A673 (cell line): ENCODE data around the gene TAGAP. TPM values are rescaled to one million over a fixed set of nuclear protein-coding genes. Genes with fewer than 3 reads are reported as not detected.

Experiments used
- BruUV-seq: library from RNA; stranded (reverse); fragments of 400-500 nt; replicated peaks from 2 replicates; lab custom pipeline; 2021; lab: Mats Ljungman, UMichigan
- CTCF ChIA-PET: fragments of 300-600 bp; sonication (Branson Sonifier 250); formaldehyde crosslinking; loops from one replicate; lab custom pipeline; 2022; ENCODE audit warnings: antibody characterized with exemption; lab: Charles Lee
- POLR2A ChIA-PET: fragments of 300-600 bp; sonication (Branson Sonifier 250); formaldehyde crosslinking; loops from one replicate; lab custom pipeline; 2022; ENCODE audit warnings: antibody characterized with exemption; ENCODE audit not compliant: low non-redundant PET; lab: Charles Lee
- DNase-seq: peaks from one replicate; pipeline ENCODE4 v3.0.0-alpha.2; 2015; ENCODE audit warnings: low spot score
- H3K27ac ChIP-seq: fragments of 200-600 bp; sonication (generic); 2 replicates; pipeline ENCODE4 v1.5.1; 2016; ENCODE audit warnings: mixed run types, low read depth, mild to moderate bottlenecking, mixed read lengths, antibody characterized with exemption, low read length; ENCODE audit not compliant: poor library complexity, severe bottlenecking
- H3K27me3 ChIP-seq: fragments of 200-600 bp; sonication (generic); replicated peaks from 2 replicates; pipeline ENCODE4 v1.6.1; 2017; ENCODE audit warnings: mixed run types, low read depth, mild to moderate bottlenecking, mixed read lengths, antibody characterized with exemption, low read length; ENCODE audit not compliant: insufficient read depth, poor library complexity
- H3K36me3 ChIP-seq: fragments of 200-600 bp; sonication (generic); 2 replicates; pipeline ENCODE4 v1.6.1; 2016; ENCODE audit warnings: mixed run types, mild to moderate bottlenecking, mixed read lengths, antibody characterized with exemption, low read length; ENCODE audit not compliant: insufficient read depth, poor library complexity, severe bottlenecking
- H3K4me1 ChIP-seq: fragments of 200-600 bp; sonication (generic); 2 replicates; pipeline ENCODE4 v1.6.1; 2017; ENCODE audit warnings: mixed run types, mild to moderate bottlenecking, mixed read lengths, antibody characterized with exemption, low read length; ENCODE audit not compliant: insufficient read depth, poor library complexity, severe bottlenecking
- H3K4me3 ChIP-seq: fragments of 200-600 bp; sonication (generic); 2 replicates; pipeline ENCODE4 v1.5.1; 2016; ENCODE audit warnings: low read depth, mixed run types, mild to moderate bottlenecking, mixed read lengths, low read length; ENCODE audit not compliant: poor library complexity, severe bottlenecking
- H3K9me3 ChIP-seq: fragments of 200-600 bp; sonication (generic); 2 replicates; pipeline ENCODE4 v1.6.1; 2016; ENCODE audit warnings: mixed run types, low read depth, mild to moderate bottlenecking, mixed read lengths, antibody characterized with exemption, low read length; ENCODE audit not compliant: poor library complexity, severe bottlenecking
- EZH2 ChIP-seq: fragments of 200-600 bp; sonication (generic); IDR thresholded peaks from 2 replicates; pipeline ENCODE4 v1.6.1; 2017; ENCODE audit warnings: borderline replicate concordance, low read depth, mild to moderate bottlenecking, mixed read lengths, antibody characterized with exemption, low read length; ENCODE audit not compliant: poor library complexity, severe bottlenecking
- intact Hi-C: fragments of 100-400 bp; cut with micrococcal nuclease; formaldehyde crosslinking; loops from one replicate; pipeline ENCODE4 v1.10.0; 2022; ENCODE audit not compliant: unreplicated experiment
- total RNA-seq: library from RNA; stranded (reverse); gene quantifications from 2 replicates; pipeline ENCODE4 v1.2.3, GENCODE V29; 2021
- TF ChIP-seq, protein P1 (sequence below): fragments of 300-800, 200-600 bp; sonication (generic); conservative IDR thresholded peaks from 2 replicates; pipeline ENCODE4 v1.5.1; 2017; ENCODE audit warnings: low read depth, mild to moderate bottlenecking, antibody characterized with exemption, low read length, moderate library complexity, mixed read lengths

The TAGAP gene
- total RNA-seq, 1 experiment from 2014 or later, result not detected

DNA sequence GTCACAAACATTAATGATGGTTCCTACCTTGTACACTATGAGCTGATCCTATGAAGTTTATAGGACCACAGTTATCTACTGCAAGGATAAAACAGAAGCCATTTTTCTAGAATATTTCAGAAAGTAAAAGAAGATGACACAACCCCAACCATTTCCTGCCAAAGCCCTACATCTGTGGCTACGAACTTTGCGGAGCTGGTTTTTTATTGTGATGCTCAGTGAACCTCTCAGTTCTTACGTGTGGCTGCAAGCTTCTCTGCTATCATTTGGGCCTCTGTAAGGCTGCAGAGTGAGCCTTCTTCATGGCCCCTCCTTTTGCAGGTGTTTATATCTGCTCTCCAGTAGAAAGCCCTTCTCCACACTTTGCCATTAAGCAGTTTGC is 17.8 kb upstream of the TAGAP start:
- intact Hi-C loops, result no loop called here
- TF ChIP-seq, protein P1, sequence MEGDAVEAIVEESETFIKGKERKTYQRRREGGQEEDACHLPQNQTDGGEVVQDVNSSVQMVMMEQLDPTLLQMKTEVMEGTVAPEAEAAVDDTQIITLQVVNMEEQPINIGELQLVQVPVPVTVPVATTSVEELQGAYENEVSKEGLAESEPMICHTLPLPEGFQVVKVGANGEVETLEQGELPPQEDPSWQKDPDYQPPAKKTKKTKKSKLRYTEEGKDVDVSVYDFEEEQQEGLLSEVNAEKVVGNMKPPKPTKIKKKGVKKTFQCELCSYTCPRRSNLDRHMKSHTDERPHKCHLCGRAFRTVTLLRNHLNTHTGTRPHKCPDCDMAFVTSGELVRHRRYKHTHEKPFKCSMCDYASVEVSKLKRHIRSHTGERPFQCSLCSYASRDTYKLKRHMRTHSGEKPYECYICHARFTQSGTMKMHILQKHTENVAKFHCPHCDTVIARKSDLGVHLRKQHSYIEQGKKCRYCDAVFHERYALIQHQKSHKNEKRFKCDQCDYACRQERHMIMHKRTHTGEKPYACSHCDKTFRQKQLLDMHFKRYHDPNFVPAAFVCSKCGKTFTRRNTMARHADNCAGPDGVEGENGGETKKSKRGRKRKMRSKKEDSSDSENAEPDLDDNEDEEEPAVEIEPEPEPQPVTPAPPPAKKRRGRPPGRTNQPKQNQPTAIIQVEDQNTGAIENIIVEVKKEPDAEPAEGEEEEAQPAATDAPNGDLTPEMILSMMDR, result no peak
- TF ChIP-seq EZH2, result no peak
- BruUV-seq, result no TSS peak

DNA sequence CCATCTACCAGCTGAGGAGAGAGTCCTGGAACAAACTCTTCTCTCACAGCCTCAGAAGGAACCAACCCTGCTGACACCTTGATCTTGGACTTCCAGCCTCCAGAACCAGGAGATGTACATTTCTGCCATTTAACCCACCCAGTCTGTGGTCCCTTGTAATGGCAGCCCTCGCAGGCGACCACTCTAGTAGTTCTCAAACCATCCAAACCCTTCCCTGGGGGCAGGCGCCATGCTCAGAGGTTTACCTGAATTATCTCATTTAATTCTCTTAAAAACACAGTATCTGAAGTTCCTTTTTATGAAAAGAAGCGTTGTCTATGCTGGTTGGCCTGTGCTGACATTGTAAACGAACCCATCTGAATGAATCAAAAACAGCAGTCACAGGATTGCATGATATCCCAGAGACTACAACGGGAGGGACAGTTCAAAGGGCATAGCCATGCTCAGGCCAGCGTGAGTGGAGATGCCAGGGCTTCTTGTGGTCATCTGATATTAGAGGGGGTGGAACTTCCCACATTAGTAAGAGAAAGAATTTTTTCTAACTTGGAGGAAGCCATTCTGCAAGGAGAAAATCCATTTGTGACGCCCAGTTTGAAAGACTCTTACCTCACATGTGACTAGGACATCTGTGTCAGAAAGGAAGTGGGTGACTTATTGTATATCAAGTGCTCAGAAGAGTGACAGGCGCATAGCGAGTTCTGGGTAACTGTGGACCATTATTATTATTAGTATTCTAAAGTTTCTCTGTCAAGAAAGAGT is 17.2 kb upstream of the TAGAP start:
- H3K4me3 ChIP-seq, result no peak overlapping the region
- peaks cover 9% of the 10 kb centered on the region for H3K27me3 ChIP-seq
- no peak overlapping the region for H3K27ac ChIP-seq
- no peaks in the 10 kb centered on the region for H3K9me3 ChIP-seq
- H3K36me3 ChIP-seq, result no peaks in the 10 kb centered on the region
- no peaks in the 10 kb centered on the region for H3K4me1 ChIP-seq
- POLR2A ChIA-PET, result interaction anchor here (0.5 kb wide), 1 partner anchor 20 kb away, joined by 9 read pairs; no protein-coding TSS in a partner anchor
- CTCF ChIA-PET, result no interaction called here
- no TSS peak for BruUV-seq
- no peak for DNase-seq
- no peak for TF ChIP-seq EZH2
- TF ChIP-seq, protein P1, result no peak
- intact Hi-C loops, result no loop called here

More for the DNA sequence above, 17.8 kb upstream of the TAGAP start:
- Histone ChIP-seq H3K27ac (no peak overlapping the region), H3K4me1 (no peaks in the 10 kb centered on the region), H3K9me3 (no peaks in the 10 kb centered on the region), H3K4me3 (no peak overlapping the region), H3K27me3 (peaks cover 9% of the 10 kb centered on the region), H3K36me3 (no peaks in the 10 kb centered on the region)
- POLR2A ChIA-PET, result interaction anchor here (0.5 kb wide), 1 partner anchor 19 kb away, joined by 9 read pairs; no protein-coding TSS in a partner anchor
- DNase-seq, result no peak
- CTCF ChIA-PET, result no interaction called here

DNA sequence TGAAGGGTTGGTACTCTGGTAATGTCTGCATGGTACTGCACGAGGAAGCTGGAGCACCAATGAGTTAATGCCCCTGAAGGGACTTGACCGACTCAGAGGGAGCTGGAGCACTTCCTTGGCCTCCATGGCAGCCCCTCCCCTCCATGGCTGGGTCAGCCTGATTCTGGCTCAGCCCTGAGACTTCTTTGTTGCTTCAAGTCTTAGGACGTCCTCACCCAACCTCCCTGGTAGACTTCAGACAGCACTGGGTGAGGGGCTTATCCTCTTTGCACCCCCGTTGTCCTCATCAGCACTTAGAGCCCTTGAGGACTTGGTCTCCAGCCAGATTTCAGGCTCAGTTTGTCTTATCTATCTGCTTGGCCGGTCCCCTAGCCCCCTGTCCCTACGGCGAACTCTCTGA is 16.4 kb upstream of the TAGAP start:
- BruUV-seq, result no TSS peak
- Histone ChIP-seq H3K4me1 (no peaks in the 10 kb centered on the region), H3K4me3 (no peak overlapping the region), H3K9me3 (no peaks in the 10 kb centered on the region), H3K27ac (no peak overlapping the region), H3K36me3 (no peaks in the 10 kb centered on the region), H3K27me3 (peaks cover 9% of the 10 kb centered on the region)
- CTCF ChIA-PET, result no interaction called here
- TF ChIP-seq, protein P1, result no peak
- no peak for TF ChIP-seq EZH2
- DNase-seq, result no peak
- intact Hi-C loops, result no loop called here
- POLR2A ChIA-PET, result no interaction called here
